HCT116 (cell line): ENCODE data around the gene ANKRD60. TPM values are rescaled to one million over a fixed set of nuclear protein-coding genes. Genes with fewer than 3 reads are reported as not detected.

ENCODE experiments used
- ATAC-seq: fragments of 200-7000 bp; cut with Tn5 transposase; 2 replicates; pipeline ENCODE4 v1.9.1; 2020; ENCODE audit warnings: mild to moderate bottlenecking, moderate library complexity
- BruUV-seq: library from RNA; stranded (reverse); fragments of 400-500 nt; replicated peaks from 2 replicates; lab custom pipeline; 2021; lab: Mats Ljungman, UMichigan
- CTCF ChIA-PET: fragments of 300-600 bp; sonication (Branson Sonifier 250); formaldehyde crosslinking; loops from one replicate; lab custom pipeline; 2021; ENCODE audit warnings: antibody characterized with exemption; lab: Charles Lee
- POLR2A ChIA-PET: fragments of 300-600, 350-600 bp; sonication (Branson Sonifier 250); formaldehyde crosslinking; loops from one replicate; lab custom pipeline; 2021; ENCODE audit warnings: antibody characterized with exemption; lab: Charles Lee
- RAD21 ChIA-PET, 2 experiments: fragments of 300-600 bp; sonication (Branson Sonifier 250); formaldehyde crosslinking; loops; one replicate each; lab custom pipeline; 2023; ENCODE audit warnings: low total read pairs in 2 of 2; ENCODE audit not compliant: uncharacterized antibody in 2 of 2, unreplicated experiment in 2 of 2, low non-redundant PET in 1 of 2; lab: Charles Lee
- DNase-seq: peaks from one replicate; pipeline ENCODE4 v3.0.0-alpha.2; 2010; ENCODE audit warnings: low read depth, low spot score
- H2AFZ ChIP-seq: fragments of 200-600 bp; shearing (Covaris generic), sonication (generic); 2 replicates; pipeline ENCODE4 v1.6.1; 2017; ENCODE audit warnings: low read depth, mixed run types, mixed read lengths, antibody characterized with exemption, low read length; ENCODE audit not compliant: poor library complexity, severe bottlenecking
- H3K27ac ChIP-seq: 2 replicates; pipeline ENCODE4 v1.5.1; 2012; ENCODE audit warnings: low read depth, low read length
- H3K27me3 ChIP-seq: fragments of 200-600 bp; sonication (generic); 2 replicates; pipeline ENCODE4 v1.6.1; 2016; ENCODE audit warnings: mixed run types, low read length, mixed read lengths; ENCODE audit not compliant: insufficient read depth
- H3K36me3 ChIP-seq, 2 experiments: fragments of 200-500 bp in 1 of 2; fragments of 200-600 bp in 1 of 2; sonication (Bioruptor generic) in 1 of 2; sonication (generic) in 1 of 2; 2 replicates each; pipeline versions ENCODE4 v1.5.1 to v1.6.1; 2014 to 2016; ENCODE audit warnings: low read length in 2 of 2, inconsistent platforms in 1 of 2, mixed read lengths in 1 of 2, mixed run types in 1 of 2; ENCODE audit not compliant: insufficient read depth in 2 of 2, control insufficient read depth in 1 of 2
- H3K4me1 ChIP-seq, 2 experiments: fragments of 200-600 bp in 1 of 2; sonication (generic) in 1 of 2; 2 replicates each; pipeline versions ENCODE4 v1.5.1 to v1.6.1; 2012 to 2017; ENCODE audit warnings: low read length in 2 of 2, inconsistent platforms in 1 of 2, mild to moderate bottlenecking in 1 of 2, mixed read lengths in 1 of 2, mixed run types in 1 of 2, moderate library complexity in 1 of 2; ENCODE audit not compliant: insufficient read depth in 2 of 2, control insufficient read depth in 1 of 2
- H3K4me2 ChIP-seq: fragments of 200-600 bp; sonication (generic); 2 replicates; pipeline ENCODE4 v1.6.1; 2017; ENCODE audit warnings: mixed run types, low read length, mixed read lengths
- H3K4me3 ChIP-seq, 2 experiments: fragments of 200-600 bp in 1 of 2; sonication (generic) in 1 of 2; replicated peaks in 1 of 2; 2 replicates each; pipeline ENCODE4 v1.5.1; 2011 to 2016; ENCODE audit warnings: low read length in 2 of 2, control low read depth in 1 of 2, low read depth in 1 of 2, mild to moderate bottlenecking in 1 of 2, mixed read lengths in 1 of 2, mixed run types in 1 of 2
- H3K79me2 ChIP-seq: fragments of 200-600 bp; sonication (generic); 2 replicates; pipeline ENCODE4 v1.6.1; 2017; ENCODE audit warnings: mild to moderate bottlenecking, mixed run types, low read length, moderate library complexity, mixed read lengths; ENCODE audit not compliant: insufficient read depth
- H3K9ac ChIP-seq: fragments of 200-600 bp; sonication (generic); 2 replicates; pipeline ENCODE4 v1.6.1; 2016; ENCODE audit warnings: low read length, mixed read lengths
- H3K9me2 ChIP-seq: fragments of 200-600 bp; sonication (generic), shearing (Covaris generic); 2 replicates; pipeline ENCODE4 v1.6.1; 2017; ENCODE audit warnings: mixed run types, mild to moderate bottlenecking, moderate library complexity; ENCODE audit not compliant: insufficient read depth
- H3K9me3 ChIP-seq, 2 experiments: fragments of 200-500 bp in 1 of 2; fragments of 200-600 bp in 1 of 2; sonication (Bioruptor generic) in 1 of 2; sonication (generic) in 1 of 2; 2 replicates each; pipeline ENCODE4 v1.6.1; 2014 to 2017; ENCODE audit warnings: low read length in 2 of 2, mixed read lengths in 2 of 2, inconsistent platforms in 1 of 2, low read depth in 1 of 2, mild to moderate bottlenecking in 1 of 2, mixed run types in 1 of 2, moderate library complexity in 1 of 2; ENCODE audit not compliant: control insufficient read depth in 1 of 2, insufficient read depth in 1 of 2
- H4K20me1 ChIP-seq: fragments of 200-600 bp; sonication (generic), shearing (Covaris generic); 2 replicates; pipeline ENCODE4 v1.6.1; 2017; ENCODE audit warnings: mixed run types, mild to moderate bottlenecking, moderate library complexity; ENCODE audit not compliant: insufficient read depth
- ATF3 ChIP-seq: IDR thresholded peaks from 2 replicates; pipeline ENCODE4 v1.6.1; 2012
- CBX3 ChIP-seq: IDR thresholded peaks from 2 replicates; pipeline ENCODE4 v1.6.1; 2012; ENCODE audit warnings: low read depth
- CEBPB ChIP-seq: IDR thresholded peaks from 2 replicates; pipeline ENCODE4 v1.6.1; 2012; ENCODE audit warnings: low read depth
- EZH2 ChIP-seq: fragments of 200-600 bp; sonication (generic); IDR thresholded peaks from 2 replicates; pipeline ENCODE4 v1.6.1; 2017; ENCODE audit warnings: antibody characterized with exemption, mixed run types
- FOSL1 ChIP-seq: IDR thresholded peaks from 2 replicates; pipeline ENCODE4 v1.6.1; 2012; ENCODE audit warnings: low read depth
- JUND ChIP-seq: IDR thresholded peaks from 2 replicates; pipeline ENCODE4 v1.6.1; 2012
- MAX ChIP-seq: IDR thresholded peaks from 2 replicates; pipeline ENCODE4 v1.6.1; 2012
- POLR2A ChIP-seq: IDR thresholded peaks from 2 replicates; pipeline ENCODE4 v1.7.0; 2011; ENCODE audit warnings: borderline replicate concordance; ENCODE audit not compliant: insufficient read depth, insufficient read length; ENCODE audit errors: extremely low read depth
- POLR2AphosphoS5 ChIP-seq: IDR thresholded peaks from 2 replicates; pipeline ENCODE4 v1.6.1; 2011; ENCODE audit warnings: mild to moderate bottlenecking, low read depth, low read length, moderate library complexity
- REST ChIP-seq: IDR thresholded peaks from 2 replicates; pipeline ENCODE4 v1.6.1; 2012; ENCODE audit warnings: low read depth
- SP1 ChIP-seq: IDR thresholded peaks from 2 replicates; pipeline ENCODE4 v1.6.1; 2012; ENCODE audit warnings: low read depth
- SRF ChIP-seq: IDR thresholded peaks from 2 replicates; pipeline ENCODE4 v1.6.1; 2012; ENCODE audit warnings: low read depth
- TCF7L2 ChIP-seq: IDR thresholded peaks from 2 replicates; pipeline ENCODE4 v1.7.0; 2011; ENCODE audit warnings: borderline replicate concordance, inconsistent platforms; ENCODE audit not compliant: insufficient read depth, insufficient read length; ENCODE audit errors: extremely low read depth
- ZNF274 ChIP-seq: fragments of 200-500 bp; sonication (Bioruptor generic); IDR thresholded peaks from 2 replicates; pipeline ENCODE4 v1.6.1; 2014; ENCODE audit warnings: mild to moderate bottlenecking, low read depth, low read length, inconsistent platforms
- intact Hi-C: fragments of 100-400 bp; cut with micrococcal nuclease; formaldehyde crosslinking; loops from 2 replicates; pipeline ENCODE4 v1.10.0; 2022
- total RNA-seq: library from RNA; stranded (reverse); gene quantifications from one replicate; pipeline ENCODE4 v1.2.1, GENCODE V29; 2021; ENCODE audit not compliant: unreplicated experiment
- TF ChIP-seq, protein P1 (sequence below): IDR thresholded peaks from 2 replicates; pipeline ENCODE4 v1.6.1; 2011; ENCODE audit warnings: mild to moderate bottlenecking, low read length, moderate library complexity; ENCODE audit not compliant: insufficient replicate concordance; ENCODE audit errors: extremely low read depth

ANKRD60 gene
- total RNA-seq, 1 experiment from 2014 or later, result not detected

DNA sequence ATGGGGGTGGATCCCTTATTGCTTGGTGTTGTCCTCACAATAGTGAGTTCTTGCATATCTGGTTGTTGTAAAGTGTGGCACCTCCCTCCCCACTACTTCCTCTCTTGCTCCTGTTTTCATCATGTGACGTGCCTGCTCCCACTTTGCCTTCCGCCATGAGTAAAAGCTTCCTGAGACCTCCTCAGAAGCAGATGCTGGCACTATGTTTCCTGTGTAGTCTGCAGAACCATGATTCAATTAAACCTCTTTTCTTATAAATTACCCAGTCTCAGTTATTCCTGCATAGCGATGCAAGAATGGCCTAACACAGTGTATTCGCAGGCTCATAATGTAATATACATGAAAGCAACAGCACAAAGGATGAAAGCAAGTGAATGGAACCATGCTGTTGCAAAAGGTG is 28.4 kb upstream of the ANKRD60 start (continued):
- TF ChIP-seq, protein P1, sequence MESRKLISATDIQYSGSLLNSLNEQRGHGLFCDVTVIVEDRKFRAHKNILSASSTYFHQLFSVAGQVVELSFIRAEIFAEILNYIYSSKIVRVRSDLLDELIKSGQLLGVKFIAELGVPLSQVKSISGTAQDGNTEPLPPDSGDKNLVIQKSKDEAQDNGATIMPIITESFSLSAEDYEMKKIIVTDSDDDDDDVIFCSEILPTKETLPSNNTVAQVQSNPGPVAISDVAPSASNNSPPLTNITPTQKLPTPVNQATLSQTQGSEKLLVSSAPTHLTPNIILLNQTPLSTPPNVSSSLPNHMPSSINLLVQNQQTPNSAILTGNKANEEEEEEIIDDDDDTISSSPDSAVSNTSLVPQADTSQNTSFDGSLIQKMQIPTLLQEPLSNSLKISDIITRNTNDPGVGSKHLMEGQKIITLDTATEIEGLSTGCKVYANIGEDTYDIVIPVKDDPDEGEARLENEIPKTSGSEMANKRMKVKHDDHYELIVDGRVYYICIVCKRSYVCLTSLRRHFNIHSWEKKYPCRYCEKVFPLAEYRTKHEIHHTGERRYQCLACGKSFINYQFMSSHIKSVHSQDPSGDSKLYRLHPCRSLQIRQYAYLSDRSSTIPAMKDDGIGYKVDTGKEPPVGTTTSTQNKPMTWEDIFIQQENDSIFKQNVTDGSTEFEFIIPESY, result no peak
- TF ChIP-seq SP1 (no peak), POLR2AphosphoS5 (no peak), MAX (no peak)

GRCh38 chr20:58256307-58256706 is 27.9 kb upstream of the ANKRD60 start:
- no peak overlapping the region for H3K4me3 ChIP-seq
- no peak overlapping the region for H3K4me2 ChIP-seq
- H3K4me1 ChIP-seq, result peaks cover 13 to 15% of the 10 kb centered on the region in 2 experiments
- H4K20me1 ChIP-seq, result no peaks in the 10 kb centered on the region
- no peaks in the 10 kb centered on the region for H3K36me3 ChIP-seq
- no peaks in the 10 kb centered on the region for H3K79me2 ChIP-seq
- DNase-seq (no peak), ATAC-seq (no peak)
- no peak overlapping the region for H3K27ac ChIP-seq
- no peaks in the 10 kb centered on the region for H3K9me2 ChIP-seq
- CTCF ChIA-PET, result no interaction called here
- H2AFZ ChIP-seq, result no peak overlapping the region
- H3K9ac ChIP-seq, result no peak overlapping the region
- H3K27me3 ChIP-seq, result no peaks in the 10 kb centered on the region
- no peaks in the 10 kb centered on the region for H3K9me3 ChIP-seq
- BruUV-seq, result no TSS peak
- TF ChIP-seq MAX, result no peak
- TF ChIP-seq EZH2, result no peak
- no peak for TF ChIP-seq CEBPB
- no peak for TF ChIP-seq JUND
- TF ChIP-seq, protein P1, result no peak
- no peak for TF ChIP-seq TCF7L2
- TF ChIP-seq ATF3, result no peak
- no peak for TF ChIP-seq SP1
- no peak for TF ChIP-seq POLR2AphosphoS5
- no peak for TF ChIP-seq REST
- no peak for TF ChIP-seq ZNF274
- TF ChIP-seq POLR2A, result no peak
- TF ChIP-seq CBX3, result no peak
- no peak for TF ChIP-seq SRF
- no peak for TF ChIP-seq FOSL1
- RAD21 ChIA-PET, result no interaction called here
- intact Hi-C loops, result no loop called here
- POLR2A ChIA-PET, result no interaction called here
